Hepatocyte (in vitro differentiated cells): ENCODE measurements around the gene LIMA1. TPM values are rescaled to one million over a fixed set of nuclear protein-coding genes. Genes with fewer than 3 reads are reported as not detected.

Experiments used
- DNase-seq: peaks from one replicate; pipeline ENCODE4 v3.0.0-alpha.2; 2016; ENCODE audit warnings: low spot score
- H2AFZ ChIP-seq: fragments of 200-600 bp; sonication (generic); 2 replicates; pipeline ENCODE4 v1.6.0; 2016; ENCODE audit warnings: antibody characterized with exemption, mild to moderate bottlenecking
- H3K27ac ChIP-seq: fragments of 200-600 bp; sonication (generic); 2 replicates; pipeline ENCODE4 v1.5.1; 2016; ENCODE audit warnings: mild to moderate bottlenecking
- H3K27me3 ChIP-seq: fragments of 200-600 bp; sonication (generic); 2 replicates; pipeline ENCODE4 v1.6.1; 2016
- H3K36me3 ChIP-seq: fragments of 200-600 bp; sonication (generic); replicated peaks from 2 replicates; pipeline ENCODE4 v1.5.1; 2016; ENCODE audit warnings: low read depth; ENCODE audit not compliant: insufficient read depth
- H3K4me1 ChIP-seq: fragments of 200-600 bp; sonication (generic); 2 replicates; pipeline ENCODE4 v1.5.1; 2016; ENCODE audit warnings: mild to moderate bottlenecking, moderate library complexity; ENCODE audit not compliant: insufficient read depth
- H3K4me2 ChIP-seq: fragments of 200-600 bp; sonication (generic); 2 replicates; pipeline ENCODE4 v1.6.0; 2016
- H3K4me3 ChIP-seq: fragments of 200-600 bp; sonication (generic); 2 replicates; pipeline ENCODE4 v1.5.1; 2016; ENCODE audit warnings: mild to moderate bottlenecking
- H3K79me2 ChIP-seq: fragments of 200-600 bp; sonication (generic); 2 replicates; pipeline ENCODE4 v1.6.0; 2017; ENCODE audit warnings: mild to moderate bottlenecking
- H3K9me2 ChIP-seq: fragments of 200-600 bp; sonication (generic); replicated peaks from 2 replicates; pipeline ENCODE4 v1.6.0; 2017; ENCODE audit warnings: mild to moderate bottlenecking; ENCODE audit not compliant: insufficient read depth
- H3K9me3 ChIP-seq: fragments of 200-600 bp; sonication (generic); 2 replicates; pipeline ENCODE4 v1.5.1; 2016; ENCODE audit warnings: low read depth, mild to moderate bottlenecking
- H4K20me1 ChIP-seq: fragments of 200-600 bp; sonication (generic); 2 replicates; pipeline ENCODE4 v1.6.0; 2016; ENCODE audit warnings: mild to moderate bottlenecking; ENCODE audit not compliant: insufficient read depth, poor library complexity, severe bottlenecking
- EZH2 ChIP-seq: fragments of 200-600 bp; sonication (generic); IDR thresholded peaks from 2 replicates; pipeline ENCODE4 v1.6.1; 2016; ENCODE audit warnings: antibody characterized with exemption, mild to moderate bottlenecking, borderline replicate concordance
- EZH2phosphoT487 ChIP-seq: fragments of 200-600 bp; sonication (generic); IDR thresholded peaks from one replicate; pipeline ENCODE4 v1.6.1; 2018; ENCODE audit warnings: antibody characterized with exemption, mild to moderate bottlenecking, low read depth, moderate library complexity; ENCODE audit not compliant: unreplicated experiment, severe bottlenecking
- WGBS: methylation state at CpG from one replicate; pipeline ENCODE4 v1.1.6; 2016; ENCODE audit warnings: low lambda C conversion rate; ENCODE audit errors: missing lambda C conversion rate; 5-methylcytosine and 5-hydroxymethylcytosine counted together
- polyA plus RNA-seq: library from polyadenylated mRNA; unstranded; fragments of >200 nt; fragmentation: Nextera tagmentation; extraction: Ambion mirVana; gene quantifications from 2 replicates; pipeline ENCODE4 v1.2.1, GENCODE V29; 2016
- total RNA-seq: library from RNA; depleted of rRNA; stranded (reverse); fragments of >200 nt; gene quantifications from 2 replicates; pipeline ENCODE4 v1.2.3, GENCODE V29; 2014
- TF ChIP-seq, protein P1 (sequence below): fragments of 200-600 bp; sonication (generic); IDR thresholded peaks from 2 replicates; pipeline ENCODE4 v1.5.1; 2016; ENCODE audit warnings: antibody characterized with exemption, mild to moderate bottlenecking; ENCODE audit not compliant: poor library complexity

Gene LIMA1
- total and polyA plus RNA-seq, 2 experiments from 2014 or later: 54.8 to 84.4 TPM

DNA sequence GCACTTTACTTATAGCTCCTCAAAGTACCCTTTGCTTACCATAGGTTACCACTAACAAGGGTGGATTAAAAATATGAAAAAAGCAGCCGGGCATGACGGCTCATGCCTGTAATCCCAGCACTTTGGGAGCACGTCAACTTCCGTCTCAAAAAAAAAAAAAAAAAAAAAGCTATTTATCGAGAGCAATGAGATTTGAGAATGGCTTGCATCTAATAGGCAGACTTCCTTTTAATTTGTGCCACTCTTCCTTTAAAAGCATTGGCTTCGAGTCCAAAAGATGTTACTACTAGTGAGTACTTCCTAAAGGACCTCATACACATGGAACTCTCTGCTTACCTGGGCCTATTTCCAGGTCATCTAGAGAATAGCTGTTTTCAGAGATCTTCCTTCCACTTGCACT lies 77.7 kb downstream of the LIMA1 start:
- H3K4me3 ChIP-seq: no peak overlapping the region
- H2AFZ ChIP-seq: no peak overlapping the region
- H3K9me3 ChIP-seq: no peaks in the 10 kb centered on the region
- H3K27ac ChIP-seq: no peak overlapping the region
- no peaks in the 10 kb centered on the region for H3K9me2 ChIP-seq
- peaks cover 10% of the 10 kb centered on the region for H3K4me1 ChIP-seq
- no peak overlapping the region for H3K4me2 ChIP-seq
- no peaks in the 10 kb centered on the region for H4K20me1 ChIP-seq
- H3K36me3 ChIP-seq: no peaks in the 10 kb centered on the region
- no peak for DNase-seq
- 98% methylated on average over 6 of the region's 6 CpGs for WGBS
- H3K79me2 ChIP-seq: peaks cover 29% of the 10 kb centered on the region
- no peaks in the 10 kb centered on the region for H3K27me3 ChIP-seq
- TF ChIP-seq, protein P1, sequence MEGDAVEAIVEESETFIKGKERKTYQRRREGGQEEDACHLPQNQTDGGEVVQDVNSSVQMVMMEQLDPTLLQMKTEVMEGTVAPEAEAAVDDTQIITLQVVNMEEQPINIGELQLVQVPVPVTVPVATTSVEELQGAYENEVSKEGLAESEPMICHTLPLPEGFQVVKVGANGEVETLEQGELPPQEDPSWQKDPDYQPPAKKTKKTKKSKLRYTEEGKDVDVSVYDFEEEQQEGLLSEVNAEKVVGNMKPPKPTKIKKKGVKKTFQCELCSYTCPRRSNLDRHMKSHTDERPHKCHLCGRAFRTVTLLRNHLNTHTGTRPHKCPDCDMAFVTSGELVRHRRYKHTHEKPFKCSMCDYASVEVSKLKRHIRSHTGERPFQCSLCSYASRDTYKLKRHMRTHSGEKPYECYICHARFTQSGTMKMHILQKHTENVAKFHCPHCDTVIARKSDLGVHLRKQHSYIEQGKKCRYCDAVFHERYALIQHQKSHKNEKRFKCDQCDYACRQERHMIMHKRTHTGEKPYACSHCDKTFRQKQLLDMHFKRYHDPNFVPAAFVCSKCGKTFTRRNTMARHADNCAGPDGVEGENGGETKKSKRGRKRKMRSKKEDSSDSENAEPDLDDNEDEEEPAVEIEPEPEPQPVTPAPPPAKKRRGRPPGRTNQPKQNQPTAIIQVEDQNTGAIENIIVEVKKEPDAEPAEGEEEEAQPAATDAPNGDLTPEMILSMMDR: no peak
- TF ChIP-seq EZH2phosphoT487 (no peak), EZH2 (no peak)

DNA sequence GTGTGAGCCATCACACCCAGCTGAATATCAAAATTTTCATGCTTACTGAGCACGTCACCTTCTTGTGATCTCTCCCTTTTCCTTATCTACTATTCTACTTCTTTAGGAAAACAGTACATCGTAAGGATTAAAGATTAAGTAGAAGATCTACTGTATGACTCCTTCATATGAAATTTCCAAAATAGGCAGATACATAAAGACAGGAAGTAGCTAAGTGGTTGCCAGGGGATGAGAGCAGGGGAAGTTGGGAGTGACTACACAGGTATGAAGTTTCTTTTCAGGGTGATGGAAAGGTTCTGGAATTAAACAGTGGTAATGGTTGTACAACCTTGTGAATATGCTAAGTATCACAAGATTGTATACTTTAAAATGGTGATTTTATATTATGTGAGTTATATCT lies 79.6 kb downstream of the LIMA1 start:
- H2AFZ ChIP-seq: no peak overlapping the region
- no peak for DNase-seq
- no peaks in the 10 kb centered on the region for H3K9me2 ChIP-seq
- no peaks in the 10 kb centered on the region for H3K36me3 ChIP-seq
- peak overlapping the region; percentile 80 for H3K27ac ChIP-seq
- no peaks in the 10 kb centered on the region for H3K27me3 ChIP-seq
- H4K20me1 ChIP-seq: no peaks in the 10 kb centered on the region
- TF ChIP-seq EZH2phosphoT487: no peak
- TF ChIP-seq EZH2: no peak
- TF ChIP-seq, protein P1: no peak
- H3K9me3 ChIP-seq: no peaks in the 10 kb centered on the region
- 91% methylated on average over 2 of the region's 2 CpGs for WGBS
- H3K79me2 ChIP-seq: peaks cover 15% of the 10 kb centered on the region
- H3K4me2 ChIP-seq: no peak overlapping the region
- no peak overlapping the region for H3K4me3 ChIP-seq
- peaks cover 12% of the 10 kb centered on the region for H3K4me1 ChIP-seq

DNA sequence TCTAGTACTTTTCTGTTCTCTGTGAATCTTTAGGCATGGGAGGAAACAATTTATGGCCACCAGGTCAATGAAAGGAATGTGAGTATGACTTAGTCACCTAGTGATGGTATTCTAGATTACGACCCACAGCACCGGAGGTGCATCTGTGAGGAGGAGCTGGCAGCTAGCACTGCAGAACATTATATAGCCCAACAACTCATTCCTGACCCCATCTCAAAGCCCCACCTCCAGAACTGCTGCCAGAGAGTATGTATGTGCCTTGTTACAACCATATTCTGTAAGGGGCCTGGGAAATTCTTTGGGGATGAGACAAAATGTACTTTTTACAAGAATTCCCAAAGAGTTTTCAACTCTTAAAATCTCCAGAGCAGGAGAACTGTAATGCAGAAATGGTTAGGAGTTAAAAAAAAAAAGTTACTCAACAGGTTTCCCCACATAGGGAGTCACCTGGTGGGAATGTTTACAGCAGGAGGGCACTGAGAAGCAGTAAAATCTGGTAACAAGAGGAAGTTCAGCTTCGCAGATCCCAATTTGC lies 81.3 kb downstream of the LIMA1 start:
- TF ChIP-seq, protein P1: no peak
- TF ChIP-seq EZH2phosphoT487: no peak
- no peak for TF ChIP-seq EZH2
- Histone ChIP-seq H3K4me3 (no peak overlapping the region), H3K9me3 (no peaks in the 10 kb centered on the region), H3K79me2 (peaks cover 4% of the 10 kb centered on the region), H4K20me1 (no peaks in the 10 kb centered on the region), H3K4me2 (peak overlapping the region; percentile 58), H3K27ac (peak overlapping the region; percentile 80), H3K36me3 (no peaks in the 10 kb centered on the region), H3K4me1 (peaks cover 12% of the 10 kb centered on the region), H3K9me2 (no peaks in the 10 kb centered on the region), H3K27me3 (no peaks in the 10 kb centered on the region), H2AFZ (no peak overlapping the region)
- WGBS: 33% methylated on average over 3 of the region's 3 CpGs
- peak; percentile 62 for DNase-seq
